K562 (cell line): Measurements from ENCODE around the gene KLHL29. TPM values are rescaled to one million over a fixed set of nuclear protein-coding genes. Genes with fewer than 3 reads are reported as not detected.

ENCODE experiments used
- BCOR ChIP-seq: fragments of 450-650 bp; IDR thresholded peaks from 2 replicates; pipeline ENCODE4 v1.6.1; 2016
- GABPB2 ChIP-seq: fragments of 250-450 bp; sonication (Bioruptor Pico); conservative IDR thresholded peaks from 2 replicates; pipeline ENCODE4 v1.5.1; 2021; ENCODE audit warnings: mild to moderate bottlenecking
- MCM2 ChIP-seq: fragments of 450-650 bp; IDR thresholded peaks from 2 replicates; pipeline ENCODE4 v1.6.1; 2017; ENCODE audit warnings: low read depth, mild to moderate bottlenecking
- MTA1 ChIP-seq: fragments of 450-650 bp; IDR thresholded peaks from 2 replicates; pipeline ENCODE4 v1.6.1; 2017; ENCODE audit warnings: borderline replicate concordance
- MTA2 ChIP-seq: fragments of 450-650 bp; IDR thresholded peaks from 2 replicates; pipeline ENCODE4 v1.6.1; 2016; ENCODE audit warnings: low read depth
- NR2C1 ChIP-seq, 2 experiments: fragments of 450-650 bp; IDR thresholded peaks; 2 replicates each; pipeline ENCODE4 v1.6.1; 2017; ENCODE audit warnings: mild to moderate bottlenecking in 2 of 2, antibody characterized with exemption in 1 of 2, inconsistent platforms in 1 of 2, missing compliant biosample characterization in 1 of 2, missing genetic modification characterization in 1 of 2
- SAFB ChIP-seq: fragments of 200-400 bp; formaldehyde crosslinking; IDR thresholded peaks from 2 replicates; pipeline ENCODE4 v1.6.1; 2017; ENCODE audit warnings: low read depth, low read length, borderline replicate concordance
- ZKSCAN3 ChIP-seq: fragments of 250-450 bp; sonication (Bioruptor Pico); IDR thresholded peaks from 2 replicates; pipeline ENCODE4 v1.4.0; 2020
- ZNF143 ChIP-seq: sonication (generic); formaldehyde crosslinking; IDR thresholded peaks from 2 replicates; pipeline ENCODE4 v1.9.0; 2022; ENCODE audit warnings: mild to moderate bottlenecking, missing genetic modification reagents
- ZNF785 ChIP-seq: fragments of 250-450 bp; sonication (Bioruptor Pico); IDR thresholded peaks from 2 replicates; pipeline ENCODE4 v1.4.0; 2020; ENCODE audit warnings: mild to moderate bottlenecking
- polyA plus RNA-seq, 8 experiments: library from polyadenylated mRNA; depleted of rRNA in 4 of 8; stranded (reverse) in 5 of 8; unstranded in 3 of 8; fragments of >200 nt; fragmentation: Nextera tagmentation in 2 of 8; fragmentation: Illumina TruSeq in 1 of 8; extraction: Ambion mirVana in 2 of 8; extraction: Trizol in 1 of 8; gene quantifications; 2 replicates each; pipeline versions ENCODE4 v1.2.1 to v1.2.3, GENCODE V29; 2011 to 2014; ENCODE audit warnings: inconsistent platforms in 1 of 8, missing spikeins in 1 of 8
- total RNA-seq, 7 experiments: library from RNA; depleted of rRNA in 6 of 7; stranded (reverse); fragments of >200 nt in 6 of 7; fragmentation: Illumina TruSeq in 2 of 7; extraction: Trizol in 2 of 7; gene quantifications; 2 replicates each; pipeline versions ENCODE4 v1.2.1 to v1.2.3, GENCODE V29; 2011 to 2021; ENCODE audit warnings: low replicate concordance in 1 of 7
- TF ChIP-seq, protein P1 (sequence below): fragments of 250-450 bp; sonication (Bioruptor Pico); IDR thresholded peaks from 2 replicates; pipeline ENCODE4 v1.4.0; 2020
- TF ChIP-seq, protein P2 (sequence below): fragments of 200-800 bp; sonication (Bioruptor generic); IDR thresholded peaks from 2 replicates; pipeline ENCODE4 v1.6.1; 2017; ENCODE audit warnings: missing genetic modification characterization, missing compliant biosample characterization
- TF ChIP-seq, protein P3 (sequence below), 2 experiments: fragments of 450-650 bp; IDR thresholded peaks; 2 replicates each; pipeline ENCODE4 v1.6.1; 2016; ENCODE audit warnings: mild to moderate bottlenecking in 2 of 2, borderline replicate concordance in 1 of 2, low read depth in 1 of 2, moderate library complexity in 1 of 2
- TF ChIP-seq, protein P4 (sequence below): fragments of 450-650 bp; IDR thresholded peaks from 2 replicates; pipeline ENCODE4 v1.6.1; 2017; ENCODE audit warnings: mild to moderate bottlenecking, moderate library complexity
- TF ChIP-seq, protein P5 (sequence below): fragments of 250-450 bp; sonication (Bioruptor Pico); IDR thresholded peaks from 2 replicates; pipeline ENCODE4 v1.4.0; 2020; ENCODE audit warnings: borderline replicate concordance

Gene KLHL29
- total and polyA plus RNA-seq, 9 of the 15 experiments (the other 6 are each of a cell fraction or from before 2014, with no cell fraction given) = 0.03 to 0.31 (median 0.08) TPM; not detected in 1

DNA sequence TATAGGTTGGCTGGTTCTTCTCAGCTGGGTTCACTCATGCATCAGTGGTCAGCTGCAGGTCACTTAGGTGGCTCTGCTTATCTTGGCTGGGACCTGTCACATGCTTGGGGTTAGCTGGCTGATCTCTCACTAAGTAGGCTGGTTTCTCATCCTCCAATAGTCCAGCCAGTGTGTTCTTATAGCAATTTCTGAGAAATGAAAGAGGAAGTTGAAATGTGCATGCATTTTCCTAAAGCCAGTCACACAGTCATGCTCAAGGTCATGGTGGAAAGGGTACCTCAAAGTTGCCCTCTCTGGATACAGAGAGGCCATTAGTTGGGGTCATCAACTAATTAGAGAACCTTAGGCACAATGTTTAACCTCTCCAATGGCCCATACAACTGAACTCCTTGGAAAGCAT, 64.4 kb downstream of the KLHL29 start (continued):
- TF ChIP-seq NR2C1 (IDR thresholded peaks at IDR 0.05) (no peak), NR2C1 (tag; IDR thresholded peaks at IDR 0.05) (0 out of 2 replicates have a peak, but pooled peaks have one; percentile 19), SAFB (no peak), ZKSCAN3 (no peak), ZNF785 (no peak), GABPB2 (no peak), ZNF143 (CRISPR knock-in tag) (no peak), MTA2 (no peak), MTA1 (no peak), MCM2 (no peak), BCOR (no peak)
- TF ChIP-seq, protein P1, sequence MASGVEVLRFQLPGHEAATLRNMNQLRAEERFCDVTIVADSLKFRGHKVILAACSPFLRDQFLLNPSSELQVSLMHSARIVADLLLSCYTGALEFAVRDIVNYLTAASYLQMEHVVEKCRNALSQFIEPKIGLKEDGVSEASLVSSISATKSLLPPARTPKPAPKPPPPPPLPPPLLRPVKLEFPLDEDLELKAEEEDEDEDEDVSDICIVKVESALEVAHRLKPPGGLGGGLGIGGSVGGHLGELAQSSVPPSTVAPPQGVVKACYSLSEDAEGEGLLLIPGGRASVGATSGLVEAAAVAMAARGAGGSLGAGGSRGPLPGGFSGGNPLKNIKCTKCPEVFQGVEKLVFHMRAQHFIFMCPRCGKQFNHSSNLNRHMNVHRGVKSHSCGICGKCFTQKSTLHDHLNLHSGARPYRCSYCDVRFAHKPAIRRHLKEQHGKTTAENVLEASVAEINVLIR (CRISPR knock-in tag) = no peak
- TF ChIP-seq, protein P2, sequence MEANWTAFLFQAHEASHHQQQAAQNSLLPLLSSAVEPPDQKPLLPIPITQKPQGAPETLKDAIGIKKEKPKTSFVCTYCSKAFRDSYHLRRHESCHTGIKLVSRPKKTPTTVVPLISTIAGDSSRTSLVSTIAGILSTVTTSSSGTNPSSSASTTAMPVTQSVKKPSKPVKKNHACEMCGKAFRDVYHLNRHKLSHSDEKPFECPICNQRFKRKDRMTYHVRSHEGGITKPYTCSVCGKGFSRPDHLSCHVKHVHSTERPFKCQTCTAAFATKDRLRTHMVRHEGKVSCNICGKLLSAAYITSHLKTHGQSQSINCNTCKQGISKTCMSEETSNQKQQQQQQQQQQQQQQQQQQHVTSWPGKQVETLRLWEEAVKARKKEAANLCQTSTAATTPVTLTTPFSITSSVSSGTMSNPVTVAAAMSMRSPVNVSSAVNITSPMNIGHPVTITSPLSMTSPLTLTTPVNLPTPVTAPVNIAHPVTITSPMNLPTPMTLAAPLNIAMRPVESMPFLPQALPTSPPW = no peak
- TF ChIP-seq, protein P3, sequence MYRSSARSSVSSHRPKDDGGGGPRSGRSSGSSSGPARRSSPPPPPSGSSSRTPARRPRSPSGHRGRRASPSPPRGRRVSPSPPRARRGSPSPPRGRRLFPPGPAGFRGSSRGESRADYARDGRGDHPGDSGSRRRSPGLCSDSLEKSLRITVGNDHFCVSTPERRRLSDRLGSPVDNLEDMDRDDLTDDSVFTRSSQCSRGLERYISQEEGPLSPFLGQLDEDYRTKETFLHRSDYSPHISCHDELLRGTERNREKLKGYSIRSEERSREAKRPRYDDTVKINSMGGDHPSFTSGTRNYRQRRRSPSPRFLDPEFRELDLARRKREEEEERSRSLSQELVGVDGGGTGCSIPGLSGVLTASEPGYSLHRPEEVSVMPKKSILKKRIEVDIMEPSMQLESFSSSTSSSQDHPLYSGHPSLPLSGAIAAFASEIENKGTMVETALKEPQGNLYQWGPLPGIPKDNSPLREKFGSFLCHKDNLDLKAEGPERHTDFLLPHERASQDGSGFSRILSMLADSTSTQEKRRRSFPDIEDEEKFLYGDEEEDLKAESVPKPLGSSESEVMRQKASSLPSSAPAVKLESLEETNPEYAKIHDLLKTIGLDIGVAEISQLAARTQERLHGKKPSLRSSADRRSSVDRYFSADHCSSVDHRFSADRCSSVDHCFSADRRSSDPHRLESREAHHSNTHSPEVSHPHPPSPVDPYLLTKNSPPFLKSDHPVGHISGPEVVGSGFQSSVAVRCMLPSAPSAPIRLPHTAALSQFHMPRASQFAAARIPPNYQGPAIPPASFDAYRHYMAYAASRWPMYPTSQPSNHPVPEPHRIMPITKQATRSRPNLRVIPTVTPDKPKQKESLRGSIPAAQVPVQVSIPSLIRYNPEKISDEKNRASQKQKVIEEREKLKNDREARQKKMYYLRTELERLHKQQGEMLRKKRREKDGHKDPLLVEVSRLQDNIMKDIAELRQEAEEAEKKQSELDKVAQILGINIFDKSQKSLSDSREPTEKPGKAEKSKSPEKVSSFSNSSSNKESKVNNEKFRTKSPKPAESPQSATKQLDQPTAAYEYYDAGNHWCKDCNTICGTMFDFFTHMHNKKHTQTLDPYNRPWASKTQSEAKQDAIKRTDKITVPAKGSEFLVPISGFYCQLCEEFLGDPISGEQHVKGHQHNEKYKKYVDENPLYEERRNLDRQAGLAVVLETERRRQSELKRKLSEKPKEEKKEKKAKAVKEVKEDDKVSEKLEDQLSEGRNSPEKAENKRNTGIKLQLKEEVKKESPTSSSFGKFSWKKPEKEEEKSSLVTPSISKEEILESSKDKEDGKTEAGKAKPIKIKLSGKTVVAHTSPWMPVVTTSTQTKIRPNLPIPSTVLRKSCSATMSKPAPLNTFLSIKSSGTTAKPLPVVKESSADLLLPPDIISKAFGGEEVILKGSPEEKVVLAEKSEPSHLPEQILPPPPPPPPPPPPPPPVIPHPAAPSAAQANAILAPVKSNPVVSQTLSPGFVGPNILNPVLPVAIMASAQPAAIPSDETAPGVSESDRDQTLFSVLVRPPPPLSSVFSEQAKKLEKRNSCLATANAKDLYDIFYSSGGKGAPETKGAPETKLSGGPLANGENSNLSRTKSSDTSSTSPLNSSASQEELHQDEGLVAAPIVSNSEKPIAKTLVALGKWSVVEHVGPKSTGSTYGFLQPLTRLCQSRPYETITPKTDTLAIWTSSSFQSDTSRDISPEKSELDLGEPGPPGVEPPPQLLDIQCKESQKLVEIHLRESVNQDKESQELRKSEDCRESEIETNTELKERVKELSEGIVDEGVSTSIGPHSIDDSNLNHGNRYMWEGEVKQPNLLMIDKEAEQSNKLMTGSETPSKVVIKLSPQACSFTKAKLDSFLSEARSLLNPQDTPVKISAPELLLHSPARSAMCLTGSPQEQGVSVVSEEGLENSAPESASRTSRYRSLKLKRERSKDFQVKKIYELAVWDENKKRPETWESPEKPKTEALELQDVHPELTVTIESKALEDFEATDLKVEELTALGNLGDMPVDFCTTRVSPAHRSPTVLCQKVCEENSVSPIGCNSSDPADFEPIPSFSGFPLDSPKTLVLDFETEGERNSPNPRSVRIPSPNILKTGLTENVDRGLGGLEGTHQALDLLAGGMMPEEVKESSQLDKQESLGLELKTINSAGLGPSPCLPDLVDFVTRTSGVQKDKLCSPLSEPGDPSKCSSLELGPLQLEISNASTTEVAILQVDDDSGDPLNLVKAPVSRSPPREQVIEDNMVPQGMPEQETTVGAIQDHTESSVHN (IDR thresholded peaks at IDR 0.05; ENCODE audit: borderline replicate concordance in 1 of 2, low read depth in 1 of 2) = no peak
- TF ChIP-seq, protein P4, sequence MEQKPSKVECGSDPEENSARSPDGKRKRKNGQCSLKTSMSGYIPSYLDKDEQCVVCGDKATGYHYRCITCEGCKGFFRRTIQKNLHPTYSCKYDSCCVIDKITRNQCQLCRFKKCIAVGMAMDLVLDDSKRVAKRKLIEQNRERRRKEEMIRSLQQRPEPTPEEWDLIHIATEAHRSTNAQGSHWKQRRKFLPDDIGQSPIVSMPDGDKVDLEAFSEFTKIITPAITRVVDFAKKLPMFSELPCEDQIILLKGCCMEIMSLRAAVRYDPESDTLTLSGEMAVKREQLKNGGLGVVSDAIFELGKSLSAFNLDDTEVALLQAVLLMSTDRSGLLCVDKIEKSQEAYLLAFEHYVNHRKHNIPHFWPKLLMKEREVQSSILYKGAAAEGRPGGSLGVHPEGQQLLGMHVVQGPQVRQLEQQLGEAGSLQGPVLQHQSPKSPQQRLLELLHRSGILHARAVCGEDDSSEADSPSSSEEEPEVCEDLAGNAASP = no peak
- TF ChIP-seq, protein P5, sequence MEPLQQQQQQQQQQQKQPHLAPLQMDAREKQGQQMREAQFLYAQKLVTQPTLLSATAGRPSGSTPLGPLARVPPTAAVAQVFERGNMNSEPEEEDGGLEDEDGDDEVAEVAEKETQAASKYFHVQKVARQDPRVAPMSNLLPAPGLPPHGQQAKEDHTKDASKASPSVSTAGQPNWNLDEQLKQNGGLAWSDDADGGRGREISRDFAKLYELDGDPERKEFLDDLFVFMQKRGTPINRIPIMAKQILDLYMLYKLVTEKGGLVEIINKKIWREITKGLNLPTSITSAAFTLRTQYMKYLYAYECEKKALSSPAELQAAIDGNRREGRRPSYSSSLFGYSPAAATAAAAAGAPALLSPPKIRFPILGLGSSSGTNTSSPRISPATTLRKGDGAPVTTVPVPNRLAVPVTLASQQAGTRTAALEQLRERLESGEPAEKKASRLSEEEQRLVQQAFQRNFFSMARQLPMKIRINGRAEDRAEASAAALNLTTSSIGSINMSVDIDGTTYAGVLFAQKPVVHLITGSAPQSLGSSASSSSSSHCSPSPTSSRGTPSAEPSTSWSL = no peak
